SU-DHL-6 (cell line): Measurements from ENCODE around the gene CELSR1.

Experiments
- EZH2phosphoT487 ChIP-seq: fragments of 200-600 bp; sonication (generic), shearing (Covaris generic); conservative IDR thresholded peaks from 2 replicates; pipeline ENCODE4 v1.6.1; 2018; ENCODE audit warnings: mild to moderate bottlenecking, antibody characterized with exemption, low read length, moderate library complexity, mixed read lengths
- TF ChIP-seq, protein P1 (sequence below): fragments of 200-600 bp; sonication (generic); IDR thresholded peaks from one replicate; pipeline ENCODE4 v1.5.1; 2017; ENCODE audit warnings: antibody characterized with exemption, mild to moderate bottlenecking, low read length, moderate library complexity; ENCODE audit not compliant: insufficient read depth, poor library complexity, severe bottlenecking

DNA sequence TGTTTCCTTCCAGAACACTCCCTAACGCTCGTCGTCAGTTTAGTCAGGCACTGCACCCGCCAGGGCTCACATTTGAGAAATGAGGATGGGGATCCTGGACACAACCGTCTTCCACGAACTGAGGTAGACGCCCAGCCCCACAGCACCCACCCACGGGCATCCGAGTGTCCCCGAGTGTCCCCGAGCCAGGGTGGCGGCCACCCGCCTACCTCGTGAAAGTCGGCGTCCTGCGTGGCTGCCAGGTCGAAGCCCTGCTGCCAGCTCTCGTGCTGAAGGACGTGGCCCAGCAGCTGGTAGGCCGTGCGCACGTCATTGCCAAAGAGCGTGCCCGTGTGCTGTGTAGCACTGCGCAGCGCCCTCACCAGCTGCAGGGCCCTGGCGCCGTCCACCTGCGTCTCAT, 148.3 kb downstream of the CELSR1 start:
- TF ChIP-seq, protein P1, sequence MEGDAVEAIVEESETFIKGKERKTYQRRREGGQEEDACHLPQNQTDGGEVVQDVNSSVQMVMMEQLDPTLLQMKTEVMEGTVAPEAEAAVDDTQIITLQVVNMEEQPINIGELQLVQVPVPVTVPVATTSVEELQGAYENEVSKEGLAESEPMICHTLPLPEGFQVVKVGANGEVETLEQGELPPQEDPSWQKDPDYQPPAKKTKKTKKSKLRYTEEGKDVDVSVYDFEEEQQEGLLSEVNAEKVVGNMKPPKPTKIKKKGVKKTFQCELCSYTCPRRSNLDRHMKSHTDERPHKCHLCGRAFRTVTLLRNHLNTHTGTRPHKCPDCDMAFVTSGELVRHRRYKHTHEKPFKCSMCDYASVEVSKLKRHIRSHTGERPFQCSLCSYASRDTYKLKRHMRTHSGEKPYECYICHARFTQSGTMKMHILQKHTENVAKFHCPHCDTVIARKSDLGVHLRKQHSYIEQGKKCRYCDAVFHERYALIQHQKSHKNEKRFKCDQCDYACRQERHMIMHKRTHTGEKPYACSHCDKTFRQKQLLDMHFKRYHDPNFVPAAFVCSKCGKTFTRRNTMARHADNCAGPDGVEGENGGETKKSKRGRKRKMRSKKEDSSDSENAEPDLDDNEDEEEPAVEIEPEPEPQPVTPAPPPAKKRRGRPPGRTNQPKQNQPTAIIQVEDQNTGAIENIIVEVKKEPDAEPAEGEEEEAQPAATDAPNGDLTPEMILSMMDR = no peak
- TF ChIP-seq EZH2phosphoT487 = no peak
